SHP77 (cell line): ENCODE measurements around the gene EZH1.

ENCODE experiments used
- DNase-seq, 2 experiments: peaks; one replicate each; lab custom pipeline; 2025; lab: John Stamatoyannopoulos, UW

EZH1 gene

DNA sequence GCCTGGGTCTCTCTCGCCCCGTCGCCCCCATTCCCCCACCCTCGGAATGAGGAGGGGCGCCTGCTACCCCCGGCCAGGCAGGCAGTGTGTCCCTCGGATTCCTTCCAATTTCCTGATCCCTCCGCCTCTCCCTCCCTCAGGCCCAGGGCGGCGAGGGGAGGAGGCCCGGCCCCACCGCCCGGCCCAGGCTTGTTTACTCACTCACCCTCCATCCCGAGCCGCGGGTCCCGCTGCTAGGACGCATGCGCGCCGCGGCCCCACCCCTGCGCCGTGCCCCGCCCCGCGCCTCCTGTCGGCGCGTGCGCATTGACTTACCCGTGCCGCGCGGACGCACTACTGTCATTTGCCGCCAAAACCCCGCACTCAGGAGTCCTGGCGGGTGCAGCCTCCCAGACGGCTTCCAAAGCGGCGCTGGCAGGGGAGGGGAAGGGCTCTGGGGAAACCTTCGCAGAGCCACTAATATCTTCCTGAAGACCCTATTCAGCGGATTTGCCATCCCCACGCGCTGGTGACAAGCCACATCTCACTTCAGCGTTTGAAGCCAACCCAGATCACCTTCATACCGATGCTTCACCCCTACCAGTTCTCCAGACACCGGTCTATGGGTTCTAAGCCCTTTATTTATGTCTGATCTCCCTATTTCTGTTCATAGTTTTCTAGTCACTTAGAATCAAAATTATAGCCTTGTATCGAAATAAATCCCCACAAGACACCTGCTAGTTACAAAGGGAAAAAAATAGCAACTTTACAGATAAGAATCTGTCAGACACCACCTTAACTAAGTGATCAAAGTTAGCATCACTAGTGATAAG, at the start of gene EZH1:
TSS of gene EZH1 (minus strand) at position 235 of the 812 bp plus-strand sequence. CDS start 16,099 bp downstream, outside the sequence.
- DNase-seq: peak; percentile 87 to 94

DNA sequence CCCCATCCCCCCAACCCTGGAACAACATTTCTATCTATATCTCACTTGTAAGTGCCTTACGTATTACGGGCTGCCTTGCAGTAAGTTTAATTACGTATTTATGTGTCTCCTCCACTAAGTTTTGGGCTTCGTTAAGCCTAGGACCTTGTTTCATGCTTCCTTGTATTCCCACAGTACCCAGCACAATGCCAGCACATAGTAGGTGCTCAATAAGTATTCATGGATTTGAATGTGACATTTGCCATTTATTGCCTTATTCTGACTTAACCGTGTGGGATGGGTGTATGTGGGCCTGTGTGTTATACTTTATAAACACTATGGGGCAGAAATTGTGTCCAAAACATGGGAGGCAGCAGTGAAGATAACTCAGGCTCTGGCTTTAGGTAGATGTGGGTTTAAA, 47.7 kb upstream of the EZH1 start:
- DNase-seq: no peak

GRCh38 chr17:42791948-42792347, 47.1 kb upstream of the EZH1 start:
- DNase-seq: no peak

- no peak for DNase-seq
Observed at GRCh38 chr17:42787266-42787665, 42.4 kb upstream of the EZH1 start.

DNA sequence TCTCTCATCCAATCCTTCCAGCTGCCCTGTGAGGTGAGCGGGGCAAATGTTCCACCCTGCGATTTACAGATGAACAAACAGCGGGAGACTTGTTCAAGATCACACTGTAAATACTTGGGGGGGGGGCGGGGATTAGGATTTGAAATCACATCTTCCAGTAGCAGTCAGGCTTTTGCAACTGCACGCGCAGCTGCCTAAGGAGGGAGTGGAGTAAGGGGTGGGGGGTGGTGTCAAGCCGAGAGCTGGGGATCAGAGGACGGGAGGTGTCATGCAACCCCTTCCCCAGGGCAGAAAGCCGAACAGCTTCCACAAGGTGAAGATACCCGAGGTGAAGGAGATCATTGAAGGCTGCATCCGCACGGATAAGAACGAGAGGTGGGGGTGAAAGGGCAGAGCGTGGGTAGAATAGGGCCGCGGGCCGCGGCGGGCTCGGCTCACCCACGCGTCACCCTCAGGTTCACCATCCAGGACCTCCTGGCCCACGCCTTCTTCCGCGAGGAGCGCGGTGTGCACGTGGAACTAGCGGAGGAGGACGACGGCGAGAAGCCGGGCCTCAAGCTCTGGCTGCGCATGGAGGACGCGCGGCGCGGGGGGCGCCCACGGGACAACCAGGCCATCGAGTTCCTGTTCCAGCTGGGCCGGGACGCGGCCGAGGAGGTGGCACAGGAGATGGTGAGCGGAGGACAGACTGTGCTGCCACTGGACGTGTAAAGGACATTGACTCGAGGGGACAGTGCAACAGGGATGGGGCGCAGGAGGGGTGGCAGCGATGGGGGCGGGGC, 40.2 kb upstream of the EZH1 start:
- DNase-seq: no peak

GRCh38 chr17:42784409-42784808, 39.6 kb upstream of the EZH1 start:
- no peak for DNase-seq

GRCh38 chr17:42783791-42784138, 38.9 kb upstream of the EZH1 start:
- no peak for DNase-seq

GRCh38 chr17:42783062-42783790, 38.4 kb upstream of the EZH1 start:
- no peak for DNase-seq

GRCh38 chr17:42782166-42783061, 37.6 kb upstream of the EZH1 start:
- no peak for DNase-seq

DNA sequence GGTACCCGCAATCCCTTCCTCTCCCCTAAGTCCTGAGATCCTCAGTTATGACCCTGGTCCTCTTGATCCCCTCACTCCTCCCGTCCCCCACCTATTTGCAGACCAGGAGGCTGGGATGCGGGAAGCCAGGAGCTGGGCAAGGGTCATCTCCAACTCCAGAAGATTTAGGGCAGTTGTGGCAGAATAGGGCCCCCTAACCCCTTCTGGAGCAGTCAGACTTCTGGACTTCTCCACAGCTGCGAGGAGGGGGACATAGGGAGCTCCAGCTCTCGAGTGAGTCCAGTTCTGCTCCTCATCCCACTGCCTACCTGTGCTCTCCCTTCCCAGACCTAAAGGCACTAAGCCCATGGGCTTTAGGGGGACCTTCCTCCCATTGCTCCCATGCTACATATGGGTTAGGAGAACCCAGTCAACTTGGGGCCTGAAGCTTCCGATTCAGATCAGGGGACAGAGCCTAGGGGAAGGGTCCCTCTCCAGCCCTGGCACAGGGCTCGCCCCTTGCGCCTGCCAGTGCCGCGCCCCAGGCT, 36.9 kb upstream of the EZH1 start:
- DNase-seq: no peak

DNA sequence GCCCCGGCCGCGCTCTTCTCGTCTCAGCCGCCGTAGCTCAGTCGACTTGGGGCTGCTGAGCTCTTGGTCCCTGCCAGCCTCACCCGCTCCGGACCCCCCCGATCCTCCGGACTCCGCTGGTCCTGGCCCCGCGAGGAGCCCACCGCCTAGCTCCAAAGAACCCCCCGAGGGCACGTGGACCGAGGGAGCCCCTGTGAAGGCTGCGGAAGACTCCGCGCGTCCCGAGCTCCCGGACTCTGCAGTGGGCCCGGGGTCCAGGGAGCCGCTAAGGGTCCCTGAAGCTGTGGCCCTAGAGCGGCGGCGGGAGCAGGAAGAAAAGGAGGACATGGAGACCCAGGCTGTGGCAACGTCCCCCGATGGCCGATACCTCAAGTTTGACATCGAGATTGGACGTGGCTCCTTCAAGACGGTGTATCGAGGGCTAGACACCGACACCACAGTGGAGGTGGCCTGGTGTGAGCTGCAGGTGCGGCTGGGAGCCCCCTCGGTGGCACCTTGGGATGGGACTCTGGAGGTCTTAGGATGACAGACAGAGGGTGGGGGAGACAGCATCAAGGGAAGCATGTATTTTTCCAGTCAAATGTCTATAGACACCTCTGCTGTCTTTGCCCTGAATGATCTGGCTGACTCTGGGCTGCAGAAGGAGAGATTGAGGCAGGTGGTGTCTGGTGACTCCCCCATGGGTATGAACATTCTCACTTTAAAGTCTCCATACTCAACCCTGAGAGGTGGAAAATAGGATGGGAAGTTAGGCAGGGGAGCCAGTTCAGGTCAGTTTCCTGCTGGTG, 36.2 kb upstream of the EZH1 start:
- DNase-seq: no peak

DNA sequence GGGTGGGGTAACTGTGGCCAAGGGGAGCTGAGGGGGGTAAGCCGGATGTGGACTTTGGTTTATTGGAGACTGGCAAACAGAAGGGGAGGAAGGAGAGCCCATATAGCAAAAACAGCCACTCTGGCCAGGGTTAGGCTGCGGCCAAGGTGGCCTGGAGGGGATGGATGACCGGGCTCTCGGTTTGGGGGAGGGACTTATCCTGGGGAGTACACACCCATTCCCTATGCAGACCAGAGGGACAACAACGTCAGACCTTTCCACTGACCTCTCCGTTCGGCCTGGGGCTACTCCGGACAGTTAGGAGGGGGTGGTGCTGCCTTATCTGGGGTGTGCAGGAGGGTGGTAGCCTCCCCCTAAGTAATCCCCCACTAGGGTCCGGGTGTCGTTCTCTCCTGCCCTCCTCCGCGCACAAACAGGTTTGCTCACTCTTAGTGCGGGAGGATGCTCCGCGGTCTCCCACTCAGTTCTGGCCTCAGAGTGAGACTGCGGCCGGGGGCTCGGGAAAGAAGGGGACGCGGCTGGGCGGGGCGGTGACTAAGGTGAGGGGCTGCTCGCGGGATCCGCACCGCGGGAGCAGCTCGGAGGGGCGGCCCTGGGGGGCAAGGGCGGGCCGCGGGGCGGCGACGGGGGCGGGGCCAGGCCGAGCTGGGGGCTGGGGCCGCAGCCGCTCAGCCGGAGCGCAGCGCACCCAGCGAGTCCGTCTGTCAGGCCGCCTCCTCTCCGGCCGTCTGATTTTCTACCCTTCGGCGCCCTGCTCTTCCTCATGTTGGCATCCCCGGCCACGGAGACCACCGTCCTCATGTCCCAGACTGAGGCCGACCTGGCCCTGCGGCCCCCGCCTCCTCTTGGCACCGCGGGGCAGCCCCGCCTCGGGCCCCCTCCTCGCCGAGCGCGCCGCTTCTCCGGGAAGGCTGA, 35.4 kb upstream of the EZH1 start, which contains the start of gene WNK4:
TSS of gene WNK4 (plus strand) at position 675 of the 915 bp plus-strand sequence. CDS start at position 764, 89 bp downstream.
- DNase-seq: no peak

GRCh38 chr17:42779304-42779935, 34.6 kb upstream of the EZH1 start:
- DNase-seq: no peak

DNA sequence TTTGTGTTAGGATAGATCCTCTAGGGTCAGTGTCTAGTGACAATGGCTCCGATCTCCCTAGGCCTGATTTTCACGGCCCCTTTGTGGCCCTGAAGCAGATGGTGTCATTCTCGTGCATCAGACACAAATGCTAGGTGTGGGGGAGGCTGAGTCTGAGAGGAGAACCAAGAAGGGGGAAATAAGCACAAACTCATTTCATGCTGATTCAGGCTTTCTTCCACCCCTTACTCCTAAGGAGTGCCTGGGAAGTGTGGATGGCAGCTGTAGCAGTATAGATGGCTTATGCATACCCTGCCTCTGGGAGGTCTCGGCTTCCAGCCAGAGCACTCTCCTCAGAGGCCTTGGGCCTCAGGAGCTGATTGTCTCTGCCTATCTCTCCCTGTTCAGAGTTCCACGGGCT, 33.7 kb upstream of the EZH1 start:
- no peak for DNase-seq

DNA sequence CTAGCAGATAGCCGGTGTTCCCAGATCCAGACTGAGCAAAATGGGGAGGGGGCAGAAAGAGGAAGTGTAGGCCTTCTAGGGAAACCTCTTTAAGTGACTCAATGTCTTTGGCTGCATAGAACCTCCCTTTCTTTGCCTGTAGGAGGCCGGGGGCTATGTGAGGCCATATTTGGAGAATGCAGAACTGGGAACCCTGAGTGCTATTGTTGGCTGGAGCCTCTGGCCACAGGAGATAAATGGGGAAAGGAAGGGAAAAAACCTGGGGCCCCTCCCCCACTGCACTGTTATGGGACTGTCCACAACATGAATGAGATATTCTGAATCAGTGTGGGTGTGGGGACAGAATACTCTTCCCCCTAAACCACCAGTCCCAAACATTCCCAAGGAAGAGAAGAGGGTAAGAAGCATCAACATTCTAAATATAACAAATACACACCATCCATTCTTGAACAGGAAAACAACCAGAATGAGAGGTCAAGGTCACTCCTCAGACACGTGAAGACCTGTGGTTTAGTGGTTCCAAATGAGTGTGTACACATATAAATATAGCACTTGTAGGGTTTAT, 30.8 kb upstream of the EZH1 start:
- DNase-seq: no peak

DNA sequence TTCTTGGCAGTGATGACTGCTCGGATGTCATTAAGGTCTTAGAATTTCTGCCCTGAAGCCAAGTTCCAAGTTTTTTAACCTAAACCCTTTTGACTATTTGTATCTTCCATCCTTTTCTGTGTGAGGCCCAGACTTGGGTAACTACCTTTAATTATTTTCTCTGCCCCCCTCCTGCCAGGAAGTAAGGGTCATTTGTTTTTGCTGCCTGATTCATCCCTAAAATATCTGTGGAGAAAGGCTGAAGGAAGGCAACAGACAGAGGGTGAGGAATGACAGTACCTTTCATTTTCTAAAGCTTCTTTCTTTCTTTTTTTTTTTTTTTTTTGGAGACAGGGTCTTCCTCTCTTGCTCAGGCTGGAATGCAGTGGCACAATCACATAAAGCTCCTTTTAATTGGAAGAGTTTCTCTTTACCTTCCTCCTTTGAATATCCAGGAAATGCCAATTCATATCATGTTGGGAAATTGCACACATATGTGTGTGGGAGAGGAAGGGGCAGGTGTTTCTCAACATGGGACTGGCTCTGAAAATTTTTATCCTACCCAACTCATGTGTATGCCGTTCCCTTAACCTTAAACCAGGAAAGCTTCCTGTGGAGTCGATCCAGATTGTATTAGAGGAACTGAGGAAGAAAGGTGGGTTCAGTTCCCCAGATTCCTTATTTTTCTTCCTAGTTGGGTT, 29.4 kb upstream of the EZH1 start:
- DNase-seq: no peak

DNA sequence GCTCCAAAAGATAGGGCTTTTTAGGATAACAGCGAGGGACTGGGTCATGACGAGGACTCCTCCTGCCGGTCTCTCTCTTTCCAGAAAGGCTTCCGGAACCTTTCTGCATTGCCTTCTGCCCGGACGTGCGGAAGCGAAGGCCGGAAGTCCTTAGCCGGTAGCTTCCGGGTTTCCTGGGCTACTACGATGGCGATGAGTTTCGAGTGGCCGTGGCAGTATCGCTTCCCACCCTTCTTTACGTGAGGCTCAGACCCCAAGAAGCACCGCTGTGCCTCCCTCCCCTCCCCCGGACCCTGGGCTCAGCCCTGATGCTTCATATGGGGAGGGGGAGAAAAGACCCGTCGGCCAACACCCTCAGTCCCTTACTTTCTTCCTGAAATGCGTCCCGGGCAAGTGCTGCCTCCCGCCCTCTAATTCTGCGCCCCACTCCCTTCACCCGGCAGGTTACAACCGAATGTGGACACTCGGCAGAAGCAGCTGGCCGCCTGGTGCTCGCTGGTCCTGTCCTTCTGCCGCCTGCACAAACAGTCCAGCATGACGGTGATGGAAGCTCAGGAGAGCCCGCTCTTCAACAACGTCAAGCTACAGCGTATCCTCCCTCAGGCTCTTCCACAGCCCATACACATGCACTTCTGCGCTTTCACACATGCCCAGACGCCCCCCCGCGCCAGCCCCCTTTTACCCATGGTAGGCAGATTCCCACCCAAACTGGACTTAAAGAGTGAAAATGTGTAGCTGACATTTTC, 28.6 kb upstream of the EZH1 start, which contains the start of gene VPS25:
TSS of gene VPS25 (plus strand) at position 160 of the 746 bp plus-strand sequence. CDS start at position 187, 27 bp downstream.
- peak; percentile 69 to 83 for DNase-seq
